H1 (cell line): ENCODE measurements around the gene MAVS. TPM values are rescaled to one million over a fixed set of nuclear protein-coding genes. Genes with fewer than 3 reads are reported as not detected.

Experiments
- CTCF ChIA-PET: fragments of 300-600 bp; sonication (Branson Sonifier 250); formaldehyde crosslinking; loops from one replicate; lab custom pipeline; 2021; ENCODE audit not compliant: partially characterized antibody; lab: Charles Lee
- POLR2A ChIA-PET: fragments of 300-600 bp; sonication (Branson Sonifier 250); formaldehyde crosslinking; loops from one replicate; lab custom pipeline; 2021; ENCODE audit warnings: inconsistent platforms; ENCODE audit not compliant: partially characterized antibody; lab: Charles Lee
- DNase-seq, 2 experiments: peaks; one replicate each; pipeline versions ENCODE4 v3.0.0 to v3.0.0-alpha.2; 2010 to 2022; ENCODE audit warnings: low spot score in 2 of 2, low read depth in 1 of 2, mixed read lengths in 1 of 2
- FAIRE-seq: peaks from 2 replicates; lab custom pipeline; 2011; peaks lifted over from hg19 to GRCh38; lab: Jason Lieb, UNC
- H2AFZ ChIP-seq: 2 replicates; pipeline ENCODE4 v1.8.1; 2012; ENCODE audit warnings: low read length, inconsistent platforms
- H2AK5ac ChIP-seq: 2 replicates; pipeline ENCODE4 v1.6.1; 2013; ENCODE audit warnings: low read depth, low read length
- H2BK120ac ChIP-seq: replicated peaks from 2 replicates; pipeline ENCODE3; 2013; ENCODE audit warnings: low read depth, low read length, inconsistent platforms
- H2BK12ac ChIP-seq: 2 replicates; pipeline ENCODE4 v1.6.1; 2013; ENCODE audit warnings: low read depth, low read length
- H2BK15ac ChIP-seq: 2 replicates; pipeline ENCODE4 v1.6.1; 2013; ENCODE audit warnings: low read length
- H2BK20ac ChIP-seq: 2 replicates; pipeline ENCODE4 v1.6.1; 2013; ENCODE audit warnings: low read length
- H2BK5ac ChIP-seq: 2 replicates; pipeline ENCODE4 v1.6.1; 2013; ENCODE audit warnings: low read depth, low read length
- H3K14ac ChIP-seq: 2 replicates; pipeline ENCODE4 v1.6.1; 2013; ENCODE audit warnings: inconsistent platforms; ENCODE audit not compliant: insufficient read length
- H3K18ac ChIP-seq: 2 replicates; pipeline ENCODE4 v1.6.1; 2013; ENCODE audit warnings: low read length; ENCODE audit errors: extremely low read depth
- H3K23ac ChIP-seq: 2 replicates; pipeline ENCODE4 v1.6.1; 2013; ENCODE audit warnings: inconsistent platforms; ENCODE audit not compliant: insufficient read length
- H3K23me2 ChIP-seq: 2 replicates; pipeline ENCODE4 v1.6.1; 2013; ENCODE audit warnings: low read depth, low read length
- H3K27ac ChIP-seq: 2 replicates; pipeline ENCODE4 v1.6.1; 2011; ENCODE audit warnings: low read depth, low read length, inconsistent platforms
- H3K27me3 ChIP-seq, 4 experiments: replicated peaks in 1 of 4; 1 replicate in 1 of 4; 2 replicates in 3 of 4; pipeline versions ENCODE4 v1.6.1 to v1.8.1; 2011 to 2013; ENCODE audit warnings: low read length in 3 of 4, mild to moderate bottlenecking in 3 of 4, inconsistent platforms in 2 of 4, mixed read lengths in 2 of 4, moderate library complexity in 1 of 4; ENCODE audit not compliant: control insufficient read depth in 3 of 4, insufficient read depth in 3 of 4; ENCODE audit errors: extremely low read depth in 1 of 4
- H3K36me3 ChIP-seq, 4 experiments: 2 replicates each; pipeline versions ENCODE4 v1.6.1 to v1.8.1; 2011 to 2013; ENCODE audit warnings: mild to moderate bottlenecking in 4 of 4, low read length in 3 of 4, moderate library complexity in 2 of 4, control low read depth in 1 of 4, inconsistent platforms in 1 of 4; ENCODE audit not compliant: insufficient read depth in 4 of 4, control insufficient read depth in 2 of 4
- H3K4ac ChIP-seq: replicated peaks from 2 replicates; pipeline ENCODE3; 2013; ENCODE audit warnings: low read length, low read depth, mixed read lengths, inconsistent platforms; ENCODE audit not compliant: insufficient read length
- H3K4me1 ChIP-seq, 4 experiments: replicated peaks in 1 of 4; 1 replicate in 1 of 4; 2 replicates in 3 of 4; pipeline versions ENCODE4 v1.6.1 to v1.8.1; 2011 to 2013; ENCODE audit warnings: low read length in 3 of 4, inconsistent platforms in 2 of 4, mixed read lengths in 1 of 4; ENCODE audit not compliant: insufficient read depth in 4 of 4, control insufficient read depth in 3 of 4
- H3K4me2 ChIP-seq, 2 experiments: 2 replicates each; pipeline versions ENCODE4 v1.6.1 to v1.8.1; 2011 to 2013; ENCODE audit warnings: low read depth in 2 of 2, low read length in 2 of 2, control low read depth in 1 of 2, inconsistent platforms in 1 of 2, mild to moderate bottlenecking in 1 of 2; ENCODE audit not compliant: insufficient read depth in 1 of 2
- H3K4me3 ChIP-seq, 4 experiments: fragments of 200-600, 300-600 bp in 1 of 4; sonication (generic), shearing (Covaris generic), sonication (Bioruptor Twin) in 1 of 4; 2 replicates each; pipeline versions ENCODE4 v1.5.1 to v1.8.1; 2011 to 2016; ENCODE audit warnings: low read length in 4 of 4, low read depth in 3 of 4, control low read depth in 2 of 4, inconsistent platforms in 2 of 4, mild to moderate bottlenecking in 2 of 4, mixed read lengths in 1 of 4, moderate library complexity in 1 of 4; ENCODE audit not compliant: insufficient read depth in 2 of 4; ENCODE audit errors: extremely low read depth in 1 of 4
- H3K56ac ChIP-seq: replicated peaks from 2 replicates; pipeline ENCODE3; 2013; ENCODE audit warnings: low read depth, mild to moderate bottlenecking, mixed read lengths, low read length, inconsistent platforms; ENCODE audit not compliant: insufficient read length
- H3K79me1 ChIP-seq: 2 replicates; pipeline ENCODE4 v1.6.1; 2013; ENCODE audit warnings: low read depth, low read length, control low read depth
- H3K79me2 ChIP-seq, 2 experiments: 2 replicates each; pipeline versions ENCODE4 v1.6.1 to v1.8.1; 2012 to 2013; ENCODE audit warnings: low read length in 2 of 2, mild to moderate bottlenecking in 2 of 2, inconsistent platforms in 1 of 2; ENCODE audit not compliant: insufficient read depth in 2 of 2, control insufficient read depth in 1 of 2
- H3K9ac ChIP-seq, 4 experiments: replicated peaks in 1 of 4; 1 replicate in 1 of 4; 2 replicates in 3 of 4; pipeline versions ENCODE4 v1.6.1 to v1.8.1; 2011 to 2013; ENCODE audit warnings: low read depth in 3 of 4, low read length in 3 of 4, control low read depth in 2 of 4, mild to moderate bottlenecking in 2 of 4, moderate library complexity in 2 of 4, inconsistent platforms in 1 of 4; ENCODE audit errors: extremely low read depth in 1 of 4
- H3K9me3 ChIP-seq, 2 experiments: 2 replicates each; pipeline versions ENCODE4 v1.6.1 to v1.8.1; 2012 to 2013; ENCODE audit warnings: mild to moderate bottlenecking in 2 of 2, moderate library complexity in 2 of 2, control low read depth in 1 of 2, inconsistent platforms in 1 of 2, low read depth in 1 of 2, low read length in 1 of 2, mixed read lengths in 1 of 2; ENCODE audit not compliant: insufficient read depth in 2 of 2
- H4K20me1 ChIP-seq, 2 experiments: replicated peaks in 1 of 2; 2 replicates each; pipeline versions ENCODE3 to v1.8.1; 2011 to 2013; ENCODE audit warnings: inconsistent platforms in 2 of 2, low read length in 2 of 2, mild to moderate bottlenecking in 1 of 2; ENCODE audit not compliant: insufficient read depth in 2 of 2, control insufficient read depth in 1 of 2
- H4K5ac ChIP-seq: 2 replicates; pipeline ENCODE4 v1.6.1; 2013; ENCODE audit warnings: low read length, low read depth, mixed read lengths, inconsistent platforms; ENCODE audit not compliant: insufficient read length
- H4K8ac ChIP-seq: 2 replicates; pipeline ENCODE4 v1.8.0; 2013; ENCODE audit warnings: mild to moderate bottlenecking, moderate library complexity, low read length, inconsistent platforms; ENCODE audit not compliant: insufficient read depth; ENCODE audit errors: extremely low read depth
- H4K91ac ChIP-seq: replicated peaks from 2 replicates; pipeline ENCODE3; 2013; ENCODE audit warnings: low read length, mixed read lengths, inconsistent platforms; ENCODE audit not compliant: insufficient read length
- ATF2 ChIP-seq: IDR thresholded peaks from 2 replicates; pipeline ENCODE4 v1.6.1; 2012; ENCODE audit warnings: low read length, inconsistent platforms
- ATF3 ChIP-seq: IDR thresholded peaks from 2 replicates; pipeline ENCODE4 v1.6.1; 2011; ENCODE audit warnings: low read depth, mild to moderate bottlenecking, low read length; ENCODE audit not compliant: insufficient read depth
- KDM5A ChIP-seq: fragments of 200-600 bp; IDR thresholded peaks from 2 replicates; pipeline ENCODE4 v1.7.1; 2012; ENCODE audit warnings: mild to moderate bottlenecking, low read length, inconsistent platforms, mixed read lengths
- MAFK ChIP-seq: IDR thresholded peaks from 2 replicates; pipeline ENCODE4 v1.6.1; 2012; ENCODE audit warnings: low read depth, mild to moderate bottlenecking, improper control_type of control experiment, low read length
- MAX ChIP-seq: IDR thresholded peaks from 2 replicates; pipeline ENCODE4 v1.6.1; 2012; ENCODE audit warnings: inconsistent platforms
- PHF8 ChIP-seq: fragments of 200-600 bp; sonication (generic); conservative IDR thresholded peaks from 2 replicates; pipeline ENCODE4 v1.7.1; 2012; ENCODE audit warnings: low read depth, mild to moderate bottlenecking, inconsistent platforms, low read length, moderate library complexity
- RBBP5 ChIP-seq: IDR thresholded peaks from 2 replicates; pipeline ENCODE4 v1.7.1; 2012; ENCODE audit warnings: low read depth, mild to moderate bottlenecking, inconsistent platforms, low read length, moderate library complexity, borderline replicate concordance
- SIN3A ChIP-seq, 2 experiments: IDR thresholded peaks in 1 of 2; conservative IDR thresholded peaks in 1 of 2; 2 replicates each; pipeline ENCODE4 v1.6.1; 2011 to 2012; ENCODE audit warnings: low read length in 2 of 2, improper control_type of control experiment in 1 of 2, low read depth in 1 of 2, mild to moderate bottlenecking in 1 of 2
- SP1 ChIP-seq: IDR thresholded peaks from 2 replicates; pipeline ENCODE4 v1.6.1; 2011; ENCODE audit warnings: low read depth, low read length
- SUZ12 ChIP-seq: fragments of 200-600 bp; sonication (generic); IDR thresholded peaks from 2 replicates; pipeline ENCODE4 v1.6.1; 2012; ENCODE audit warnings: mild to moderate bottlenecking, inconsistent platforms, low read length, moderate library complexity, mixed read lengths
- ZNF274 ChIP-seq: IDR thresholded peaks from 2 replicates; pipeline ENCODE4 v1.7.0; 2012; ENCODE audit warnings: low read length, borderline replicate concordance; ENCODE audit errors: extremely low read depth
- WGBS, 2 experiments: shearing (Covaris generic) in 1 of 2; methylation state at CpG; one replicate each; pipeline versions ENCODE4 v1.1.6 to v1.1.7; 2013 to 2015; ENCODE audit warnings: low lambda C conversion rate in 2 of 2, mixed read lengths in 2 of 2, inconsistent platforms in 1 of 2, low coverage in 1 of 2, missing lambda C conversion rate in 1 of 2; ENCODE audit not compliant: insufficient replicate concordance in 2 of 2, insufficient coverage in 1 of 2, insufficient read length in 1 of 2; ENCODE audit errors: extremely low coverage in 1 of 2, missing lambda C conversion rate in 1 of 2; 5-methylcytosine and 5-hydroxymethylcytosine counted together
- polyA plus RNA-seq, 7 experiments: library from polyadenylated mRNA; depleted of rRNA in 3 of 7; stranded (reverse) in 5 of 7; unstranded in 2 of 7; fragments of >200 nt in 5 of 7; fragments of 200-250 nt in 2 of 7; gene quantifications; 1 replicate in 5 of 7; 2 replicates in 1 of 7; 4 replicates in 1 of 7; pipeline versions ENCODE4 v1.2.1 to v1.2.3, GENCODE V29; 2011 to 2013; ENCODE audit warnings: missing spikeins in 2 of 7, mixed read lengths in 2 of 7
- total RNA-seq: library from RNA; stranded (reverse); fragmentation: NEBNext Ultra II Directional; extraction: Animal tissue kit (Norgen Biotek cat#: 25700); gene quantifications from 2 replicates; pipeline ENCODE4 v1.2.1, GENCODE V29; 2021

The MAVS gene
- total and polyA plus RNA-seq, 2 of the 8 experiments (the other 6 are each of a cell fraction or from before 2014, with no cell fraction given), result 9.9 to 24.3 TPM

GRCh38 chr20:3843490-3843889 lies 3.1 kb upstream of the MAVS start:
- Histone ChIP-seq H3K36me3 (no peaks in the 10 kb centered on the region), H3K27me3 (no peaks in the 10 kb centered on the region; a peak in 1 of 7 replicates), H3K4me2 (no peak overlapping the region), H4K8ac (no peak overlapping the region), H3K56ac (no peak overlapping the region), H3K4me3 (no peak overlapping the region), H2AK5ac (no peak overlapping the region), H3K23ac (no peak overlapping the region), H2AFZ (no peak overlapping the region), H4K91ac (no peak overlapping the region), H2BK12ac (no peak overlapping the region), H3K18ac (no peak overlapping the region), H2BK5ac (no peak overlapping the region), H2BK15ac (no peak overlapping the region), H3K4me1 (peaks cover 0 to 8% (median 4%) of the 10 kb centered on the region in 4 experiments; a peak in 3 of 7 replicates), H2BK120ac (no peak overlapping the region), H3K23me2 (peaks cover 12% of the 10 kb centered on the region), H3K9ac (no peak overlapping the region), H3K79me1 (peaks cover 1% of the 10 kb centered on the region; the same call in 1 of the 2 replicates), H3K27ac (no peak overlapping the region), H3K4ac (no peak overlapping the region), H2BK20ac (no peak overlapping the region), H4K5ac (no peak overlapping the region), H3K79me2 (peaks cover 0 to 4% of the 10 kb centered on the region in 2 experiments; a peak in 2 of 4 replicates), H3K14ac (no peak overlapping the region), H4K20me1 (peaks cover 0 to 5% of the 10 kb centered on the region in 2 experiments), H3K9me3 (no peaks in the 10 kb centered on the region)
- DNase-seq (no peak), FAIRE-seq (no peak)
- ChIA-PET POLR2A (interaction anchor here (0.7 to 1.8 kb wide), 2 partner anchors 16 to 676 kb away, joined by 3 to 5 read pairs; no protein-coding TSS in a partner anchor), CTCF (interaction anchor here (1.1 to 1.4 kb wide), 2 partner anchors 12 to 23 kb away, joined by 3 to 8 read pairs; partner anchors contain the start of gene AP5S1)
- whole genome bisulfite sequencing, 2 experiments, result 96% methylated on average over 5 of the region's 5 CpGs; no CpG with 5 or more reads in 1 of the 2 experiments
- TF ChIP-seq MAFK (no peak), SIN3A (conservative IDR thresholded peaks at IDR 0.05 in 1 of 2, IDR thresholded peaks at IDR 0.05 in 1 of 2; ENCODE audit: low read depth in 1 of 2, low read length in 2 of 2) (no peak), PHF8 (no peak), ZNF274 (no peak), SP1 (no peak), RBBP5 (no peak), ATF3 (no peak), KDM5A (no peak), MAX (no peak), SUZ12 (no peak), ATF2 (no peak)
